Fibroblast of skin of left biceps (primary cell): Measurements from ENCODE around the gene GTF3A.
"Not testable (repeated sequence)": the region's sequence is repeated elsewhere in the genome, so short reads cannot be mapped to it uniquely, and the experiment has no call there.

ENCODE experiments used
- DNase-seq, 2 experiments: peaks; one replicate each; pipeline ENCODE4 v3.0.0-alpha.2; 2013; ENCODE audit warnings: low read depth in 2 of 2

Gene GTF3A

GRCh38 chr13:27424246-27425157 is at the start of gene GTF3A:
TSS of gene GTF3A (plus strand) at chr13:27424619.
- peak; percentile 56 to 62 for DNase-seq

- DNase-seq: peak; percentile 44 to 49
These were observed 49.8 kb upstream of the GTF3A start for GRCh38 chr13:27374650-27375049.

- DNase-seq: peak; percentile 34 to 36
These were observed 48.6 kb upstream of the GTF3A start for GRCh38 chr13:27375686-27376326.

GRCh38 chr13:27379126-27379525 is 45.3 kb upstream of the GTF3A start:
- DNase-seq: no peak

- peak in 1 of 2 experiments; percentile 9 for DNase-seq
These were observed 44.5 kb upstream of the GTF3A start for GRCh38 chr13:27379694-27380641.

- DNase-seq: no peak
These were observed 42.8 kb upstream of the GTF3A start for GRCh38 chr13:27381601-27382000.

- DNase-seq: no peak
These were observed 41.1 kb upstream of the GTF3A start for GRCh38 chr13:27383104-27383921.

- no peak for DNase-seq
These were observed 40.1 kb upstream of the GTF3A start for GRCh38 chr13:27384285-27384684.

- DNase-seq: no peak
These were observed 36.2 kb upstream of the GTF3A start for GRCh38 chr13:27388241-27388640.

- DNase-seq: no peak
These were observed 34.5 kb upstream of the GTF3A start for GRCh38 chr13:27389891-27390290.

- DNase-seq: no peak
These were observed 32.9 kb upstream of the GTF3A start for GRCh38 chr13:27391471-27391870.

- no peak for DNase-seq
These were observed 31.3 kb upstream of the GTF3A start for GRCh38 chr13:27393101-27393500.

- DNase-seq: no peak
These were observed 29.4 kb upstream of the GTF3A start for GRCh38 chr13:27395007-27395510.

GRCh38 chr13:27396252-27396846 is 28.1 kb upstream of the GTF3A start:
- no peak for DNase-seq

- DNase-seq: no peak
These were observed 26.1 kb upstream of the GTF3A start for GRCh38 chr13:27398360-27398759.

GRCh38 chr13:27400405-27400804 is 24.0 kb upstream of the GTF3A start:
- DNase-seq: not testable (repeated sequence)

- DNase-seq: no peak
These were observed 23.2 kb upstream of the GTF3A start for GRCh38 chr13:27401210-27401609.

GRCh38 chr13:27403203-27403678 is 21.2 kb upstream of the GTF3A start:
- peak; percentile 67 to 73 for DNase-seq

- no peak for DNase-seq
These were observed 20.6 kb upstream of the GTF3A start for GRCh38 chr13:27403727-27404385.

- DNase-seq: no peak
These were observed 19.7 kb upstream of the GTF3A start for GRCh38 chr13:27404680-27405079.
